Urinary bladder (tissue), 4 donors: Measurements from ENCODE around the gene P2RY14. TPM values are rescaled to one million over a fixed set of nuclear protein-coding genes. Genes with fewer than 3 reads are reported as not detected.
"Not testable (repeated sequence)": the region's sequence is repeated elsewhere in the genome, so short reads cannot be mapped to it uniquely, and the experiment has no call there.

ENCODE experiments used
- DNase-seq: peaks from one replicate; pipeline ENCODE4 v3.0.0-alpha.2; 2015; ENCODE audit errors: extremely low spot score
- H3K27ac ChIP-seq: one replicate; pipeline ENCODE4 v1.5.1; 2013; ENCODE audit warnings: low read depth, mild to moderate bottlenecking, moderate library complexity
- H3K36me3 ChIP-seq: one replicate; pipeline ENCODE4 v1.6.1; 2013; ENCODE audit warnings: mild to moderate bottlenecking, moderate library complexity; ENCODE audit not compliant: insufficient read depth
- H3K4me1 ChIP-seq: one replicate; pipeline ENCODE4 v1.6.1; 2013; ENCODE audit warnings: mild to moderate bottlenecking, moderate library complexity; ENCODE audit not compliant: insufficient read depth
- H3K4me3 ChIP-seq: one replicate; pipeline ENCODE4 v1.5.1; 2013; ENCODE audit warnings: low read depth, low read length
- WGBS: extraction: QIAGEN DNeasy Blood & Tissue Kit; methylation state at CpG from one replicate; pipeline ENCODE4 v1.1.7; 2013; 5-methylcytosine and 5-hydroxymethylcytosine counted together
- polyA plus RNA-seq: library from polyadenylated mRNA; stranded (reverse); fragments of 200-250 nt; gene quantifications from one replicate; pipeline ENCODE4 v1.2.3, GENCODE V29; 2013
- total RNA-seq: library from RNA; depleted of rRNA; stranded (reverse); fragments of >200 nt; gene quantifications from one replicate; pipeline ENCODE4 v1.2.3, GENCODE V29; 2014
- donor health status: healthy with polysubstance abuse.
- donor health status: healthy.

P2RY14 gene
- total and polyA plus RNA-seq, 2 donors: 2.6 to 4.7 TPM

- DNase-seq: no peak
- no peak overlapping the region for H3K27ac ChIP-seq
- H3K4me1 ChIP-seq: no peaks in the 10 kb centered on the region
- H3K36me3 ChIP-seq: no peaks in the 10 kb centered on the region
- H3K4me3 ChIP-seq: no peak overlapping the region
Measured at GRCh38 chr3:151196434-151196833, 81.9 kb downstream of the P2RY14 start.

GRCh38 chr3:151195826-151196225, 82.5 kb downstream of the P2RY14 start:
- Histone ChIP-seq H3K36me3 (no peaks in the 10 kb centered on the region), H3K4me1 (no peaks in the 10 kb centered on the region), H3K27ac (no peak overlapping the region), H3K4me3 (no peak overlapping the region)
- 49% methylated on average over 1 of the region's 1 CpG for WGBS
- DNase-seq: no peak

- H3K36me3 ChIP-seq: no peaks in the 10 kb centered on the region
- no peak overlapping the region for H3K4me3 ChIP-seq
- 96% methylated on average over 6 of the region's 6 CpGs for WGBS
- no peak for DNase-seq
- H3K4me1 ChIP-seq: no peaks in the 10 kb centered on the region
- H3K27ac ChIP-seq: no peak overlapping the region
Measured at GRCh38 chr3:151192545-151192944, 85.8 kb downstream of the P2RY14 start.

- H3K27ac ChIP-seq: no peak overlapping the region
- no peaks in the 10 kb centered on the region for H3K4me1 ChIP-seq
- 90% methylated on average over 1 of the region's 1 CpG for WGBS
- no peak overlapping the region for H3K4me3 ChIP-seq
- no peak for DNase-seq
- H3K36me3 ChIP-seq: no peaks in the 10 kb centered on the region
Measured at GRCh38 chr3:151191095-151191494, 87.2 kb downstream of the P2RY14 start.

- Histone ChIP-seq H3K27ac (no peak overlapping the region), H3K36me3 (no peaks in the 10 kb centered on the region), H3K4me1 (no peaks in the 10 kb centered on the region), H3K4me3 (no peak overlapping the region)
- 55% methylated on average over 5 of the region's 5 CpGs for WGBS
- no peak for DNase-seq
Measured at GRCh38 chr3:151183265-151183671, 95.1 kb downstream of the P2RY14 start.

- H3K36me3 ChIP-seq: no peaks in the 10 kb centered on the region
Measured at GRCh38 chr3:151182349-151183079, 95.8 kb downstream of the P2RY14 start.

GRCh38 chr3:151178208-151178845, 100.0 kb downstream of the P2RY14 start:
- Histone ChIP-seq H3K36me3 (no peaks in the 10 kb centered on the region), H3K4me1 (no peaks in the 10 kb centered on the region), H3K4me3 (no peak overlapping the region), H3K27ac (no peak overlapping the region)
- DNase-seq: no peak
- 91% methylated on average over 2 of the region's 2 CpGs for WGBS

More at GRCh38 chr3:151182349-151183079, 95.8 kb downstream of the P2RY14 start:
- H3K4me3 ChIP-seq: no peak overlapping the region
- no peak for DNase-seq
- H3K4me1 ChIP-seq: no peaks in the 10 kb centered on the region
- no peak overlapping the region for H3K27ac ChIP-seq
- 55% methylated on average over 5 of the region's 5 CpGs for WGBS

- WGBS: 97% methylated on average over 2 of the region's 2 CpGs
- no peaks in the 10 kb centered on the region for H3K4me1 ChIP-seq
- H3K36me3 ChIP-seq: no peaks in the 10 kb centered on the region
- DNase-seq: no peak
- H3K4me3 ChIP-seq: no peak overlapping the region
- no peak overlapping the region for H3K27ac ChIP-seq
Measured at GRCh38 chr3:151175952-151176351, 102.4 kb downstream of the P2RY14 start.

- no peak for DNase-seq
- Histone ChIP-seq H3K4me1 (no peaks in the 10 kb centered on the region), H3K36me3 (no peaks in the 10 kb centered on the region), H3K4me3 (no peak overlapping the region), H3K27ac (no peak overlapping the region)
- WGBS: 52% methylated on average over 2 of the region's 2 CpGs
Measured at GRCh38 chr3:151174351-151174750, 104.0 kb downstream of the P2RY14 start.

- WGBS: 48% methylated on average over 5 of the region's 5 CpGs
- no peak overlapping the region for H3K4me3 ChIP-seq
- no peak overlapping the region for H3K27ac ChIP-seq
- DNase-seq: no peak
- no peaks in the 10 kb centered on the region for H3K36me3 ChIP-seq
- H3K4me1 ChIP-seq: no peaks in the 10 kb centered on the region
Measured at GRCh38 chr3:151171145-151171757, 107.1 kb downstream of the P2RY14 start.

GRCh38 chr3:151169948-151170679, 108.2 kb downstream of the P2RY14 start:
- H3K4me1 ChIP-seq, H3K4me3 ChIP-seq, DNase-seq, H3K27ac ChIP-seq, H3K36me3 ChIP-seq: not testable (repeated sequence)
- 89% methylated on average over 9 of the region's 9 CpGs for WGBS

- no peak overlapping the region for H3K27ac ChIP-seq
- H3K4me3 ChIP-seq: no peak overlapping the region
- DNase-seq: no peak
- 89% methylated on average over 9 of the region's 9 CpGs for WGBS
- H3K4me1 ChIP-seq: no peaks in the 10 kb centered on the region
- no peaks in the 10 kb centered on the region for H3K36me3 ChIP-seq
Measured at GRCh38 chr3:151169262-151169947, 108.9 kb downstream of the P2RY14 start.
